SKM-1 treated with dmso at 0.1 percent for 144 hours (cell line): ENCODE measurements around the gene UBTD2.
"Not testable (repeated sequence)": the region's sequence is repeated elsewhere in the genome, so short reads cannot be mapped to it uniquely, and the experiment has no call there.

Experiments
- DNase-seq: peaks from one replicate; lab custom pipeline; 2025; ENCODE audit not compliant: unreplicated experiment; lab: John Stamatoyannopoulos, UW

UBTD2 gene

DNA sequence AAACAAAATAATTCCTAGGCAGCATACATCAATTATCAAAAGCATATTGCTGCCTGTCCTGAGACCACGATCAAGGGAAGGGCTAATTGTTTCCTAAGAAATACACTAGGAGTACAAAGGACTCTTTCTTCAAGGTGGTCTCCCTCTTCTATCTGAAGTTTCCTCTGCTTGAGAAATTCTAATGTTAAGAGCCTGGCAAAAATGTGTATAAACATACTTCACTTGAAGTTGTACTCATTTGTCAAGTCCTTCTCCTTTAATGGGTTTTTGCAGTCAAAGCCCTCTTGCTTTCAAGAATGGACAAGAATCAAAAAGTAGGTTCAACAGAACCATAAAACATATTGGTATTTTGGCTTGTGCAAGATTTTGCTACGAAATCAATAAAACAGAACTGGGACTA lies 31.1 kb downstream of the UBTD2 start:
- no peak for DNase-seq

DNA sequence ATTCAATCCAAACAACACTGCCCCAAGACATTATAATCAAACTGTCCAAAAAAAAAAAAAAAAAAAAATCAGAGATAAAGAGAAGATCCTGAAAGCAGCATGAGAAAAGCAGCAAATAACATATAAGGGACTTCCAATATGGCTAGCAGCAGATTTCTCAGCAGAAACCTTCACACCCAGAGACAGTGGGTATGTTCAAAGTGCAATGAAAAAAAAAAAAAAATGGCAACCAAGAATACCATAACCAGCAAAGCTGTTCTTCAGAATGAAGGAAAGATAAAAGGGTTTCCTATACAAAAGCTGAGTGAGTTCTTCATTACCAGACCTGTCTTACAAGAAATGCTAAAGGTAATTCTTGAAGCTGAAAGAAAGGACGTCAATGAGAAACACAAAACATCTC lies 32.1 kb downstream of the UBTD2 start:
- no peak for DNase-seq

DNA sequence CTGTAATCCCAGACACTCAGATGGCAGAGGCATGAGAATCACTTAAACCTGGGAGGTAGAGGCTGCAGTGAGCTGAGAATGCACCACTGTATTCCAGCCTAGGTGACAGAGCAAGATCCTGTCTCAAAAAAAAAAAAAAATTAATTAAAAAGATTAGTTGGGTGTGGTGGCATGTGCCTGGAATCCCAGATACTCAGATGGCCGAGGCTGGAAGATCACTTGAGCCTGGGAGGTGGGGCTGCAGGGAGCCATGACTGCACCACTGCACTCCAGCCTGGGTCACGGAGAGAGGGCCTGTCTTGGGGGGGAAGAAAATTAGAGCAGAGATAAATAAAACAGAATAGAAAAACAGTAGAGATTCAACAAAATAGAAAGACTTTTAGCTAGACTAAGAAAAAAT lies 34.9 kb downstream of the UBTD2 start:
- no peak for DNase-seq

DNA sequence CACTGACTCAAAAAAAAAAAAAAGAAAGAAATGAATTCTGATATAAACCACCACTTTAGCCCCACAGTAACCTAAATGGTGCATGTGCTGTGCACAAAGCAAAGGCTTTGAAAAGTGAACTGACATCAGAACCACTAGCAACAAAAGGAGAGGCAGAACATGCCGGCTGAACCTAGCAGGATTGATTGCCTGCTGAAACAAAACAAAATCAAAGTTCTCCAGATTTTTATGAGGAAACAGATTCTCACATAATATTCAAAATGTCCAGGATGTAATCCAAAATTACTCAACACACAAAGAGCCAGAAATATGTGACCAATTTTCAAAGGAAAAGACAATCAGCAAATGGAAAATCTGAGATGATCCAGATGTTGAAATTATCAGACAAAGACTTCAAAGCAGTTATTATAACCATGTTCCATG lies 37.9 kb downstream of the UBTD2 start:
- no peak for DNase-seq

DNA sequence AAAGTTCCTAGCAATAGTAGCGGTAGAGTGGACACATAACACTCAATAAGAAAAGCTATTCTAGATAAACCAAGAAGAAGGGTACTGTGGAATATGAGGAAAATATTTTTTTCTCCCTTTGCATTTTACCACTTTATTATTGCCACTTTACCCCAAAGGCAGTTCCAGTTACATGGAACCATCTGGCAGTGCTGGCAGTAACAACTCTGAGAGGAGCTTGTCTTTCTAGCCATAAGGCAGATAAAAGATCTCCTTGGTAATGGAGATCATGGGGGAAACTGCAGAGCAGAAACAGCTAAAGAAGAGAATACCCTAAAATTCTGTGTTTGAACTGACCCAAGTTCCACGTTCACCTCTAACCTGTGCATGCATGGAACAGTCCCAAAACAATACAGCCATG lies 38.5 kb downstream of the UBTD2 start:
- no peak for DNase-seq

DNA sequence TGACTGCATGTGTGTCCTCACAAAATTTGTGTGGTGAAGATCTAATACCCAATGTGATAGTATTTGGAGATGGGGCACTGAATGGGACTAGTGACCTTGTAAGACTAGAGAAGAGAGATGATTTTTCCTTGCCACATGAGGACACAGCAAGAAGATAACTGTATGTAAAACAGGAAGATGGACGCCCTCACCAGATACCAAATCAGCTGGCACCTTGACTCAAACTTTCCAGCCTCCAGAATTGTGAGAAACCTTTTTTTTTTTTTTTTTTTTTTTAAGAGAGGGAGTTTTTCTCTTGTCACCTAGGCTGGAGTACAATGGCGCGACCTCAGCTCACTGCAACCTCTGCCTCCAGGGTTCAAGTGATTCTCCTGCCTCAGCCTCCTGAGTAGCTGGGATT lies 40.3 kb downstream of the UBTD2 start:
- DNase-seq, result no peak

DNA sequence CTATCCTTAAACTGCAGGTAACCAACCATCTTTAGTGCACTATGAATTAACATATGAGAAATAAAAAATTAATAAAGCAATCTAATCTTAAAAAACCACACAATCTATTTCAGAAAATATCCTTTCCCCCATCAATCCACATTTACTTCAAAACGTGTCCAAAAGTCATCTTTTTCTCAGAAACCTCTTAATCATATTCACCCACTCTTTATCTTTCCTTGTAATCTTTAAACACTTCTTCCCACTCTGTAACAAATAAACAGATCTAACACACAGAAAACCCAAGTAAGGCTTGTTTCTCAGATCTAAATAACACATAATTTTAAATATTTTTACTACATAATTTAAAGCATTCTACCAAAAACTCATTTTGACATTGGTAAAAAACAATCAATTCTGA lies 45.2 kb downstream of the UBTD2 start:
- no peak for DNase-seq

DNA sequence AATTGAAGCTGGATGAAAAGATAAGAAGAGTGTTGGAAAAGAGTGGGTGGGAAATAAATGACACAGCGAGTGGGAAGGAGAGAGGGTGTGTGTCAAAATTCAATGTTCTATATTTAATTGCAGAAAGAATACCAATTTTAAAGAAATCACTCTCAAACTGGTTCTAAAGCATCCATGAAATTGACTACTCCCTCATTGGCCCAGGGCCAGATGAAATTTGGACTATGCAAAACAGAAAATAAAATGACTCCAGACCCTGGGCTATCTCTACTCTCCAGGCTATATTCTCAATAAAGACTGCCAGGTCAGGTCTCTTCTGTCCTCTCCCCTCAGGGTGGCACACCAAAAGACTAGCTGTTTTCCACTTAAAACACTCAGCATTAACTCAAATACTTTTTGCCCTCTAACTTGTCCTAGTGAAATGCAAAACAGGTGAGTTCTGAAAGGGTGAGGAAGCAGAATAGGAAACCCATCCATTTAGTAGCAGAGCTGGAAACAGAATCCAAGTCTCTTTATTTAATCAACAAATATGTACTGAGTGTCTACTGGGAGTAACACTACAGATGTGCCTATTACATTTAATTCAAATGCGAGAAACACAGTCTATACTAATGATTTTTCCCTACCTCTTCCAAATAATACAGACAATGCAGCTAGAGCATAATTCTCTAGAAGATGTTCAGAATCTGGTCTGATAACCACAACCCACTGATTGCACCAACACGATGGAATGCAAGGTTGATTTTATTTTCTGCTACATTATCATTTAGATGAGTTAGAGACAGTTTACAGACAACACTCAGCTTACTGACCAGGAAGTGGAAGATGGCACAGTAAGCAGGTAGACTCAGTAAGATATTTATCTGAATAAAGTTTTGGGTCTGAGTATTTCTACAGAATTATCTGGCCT lies 47.5 kb downstream of the UBTD2 start:
- no peak for DNase-seq

DNA sequence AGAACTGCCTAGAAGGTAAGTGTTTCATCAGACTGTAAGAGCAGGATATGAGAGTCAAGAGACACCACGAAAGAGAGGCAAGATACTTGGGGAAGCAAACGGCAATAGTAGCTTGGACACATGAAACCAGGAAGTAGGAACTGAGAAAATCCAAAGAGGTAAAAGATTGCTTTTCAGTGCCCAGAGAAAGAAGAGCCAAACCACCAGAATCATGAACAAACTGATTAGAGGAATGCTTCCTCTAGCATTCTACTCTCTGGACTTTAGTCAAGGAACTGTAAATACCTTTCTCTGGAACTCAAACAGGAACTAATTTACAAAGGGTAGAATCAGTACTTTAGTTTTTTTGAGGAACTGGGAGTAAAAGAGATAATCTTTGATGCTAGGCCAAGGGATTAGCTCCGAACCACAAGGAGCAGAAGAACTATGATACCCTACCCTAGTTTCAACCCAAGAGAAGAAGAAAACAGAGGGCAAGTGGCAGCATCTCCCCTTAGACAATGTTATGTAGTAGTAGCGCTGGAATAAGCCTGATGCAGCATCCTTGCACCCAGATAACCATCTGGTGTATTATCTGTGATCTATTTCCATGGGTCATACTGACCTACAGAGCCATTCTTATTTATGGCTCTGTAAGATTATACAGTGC lies 48.3 kb downstream of the UBTD2 start:
- DNase-seq, result peak; percentile 68

DNA sequence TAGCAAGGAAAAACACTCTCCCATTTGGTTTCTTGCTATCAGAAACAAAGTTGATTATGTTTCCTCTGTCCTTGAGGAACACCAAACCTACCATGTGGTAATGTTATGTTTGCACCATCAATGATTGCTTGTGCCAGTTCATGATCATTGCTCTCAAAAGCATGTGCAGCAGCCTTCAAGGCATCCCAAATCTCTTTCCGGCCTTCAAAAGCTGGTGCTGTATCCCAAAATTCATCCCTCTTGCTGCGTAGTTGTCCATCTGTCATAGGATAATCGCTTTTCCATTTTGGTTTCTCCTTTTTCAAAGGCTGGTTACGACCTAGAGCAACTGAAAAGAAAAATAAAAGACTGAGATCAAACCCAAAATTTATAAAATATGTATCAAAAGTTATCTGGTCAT lies 49.5 kb downstream of the UBTD2 start:
- no peak for DNase-seq

DNA sequence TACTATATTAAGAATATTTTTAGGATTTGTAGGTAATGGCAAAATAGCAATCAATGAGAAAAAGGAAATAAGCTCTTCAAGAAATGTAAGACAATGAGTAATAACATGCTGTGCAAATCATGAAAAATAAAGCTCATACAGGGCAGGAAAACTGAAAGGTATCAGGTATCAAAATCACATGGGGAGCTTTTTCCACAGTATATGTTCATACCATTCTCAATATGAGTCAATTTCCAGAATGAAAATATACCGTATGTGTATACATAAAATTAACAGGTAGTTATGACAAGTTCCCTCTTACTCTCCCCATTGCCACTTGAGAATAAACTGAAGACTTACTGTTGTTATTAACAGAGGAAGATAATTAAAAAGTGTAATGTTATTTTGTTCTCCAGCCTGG lies 53.7 kb downstream of the UBTD2 start:
- DNase-seq, result no peak

DNA sequence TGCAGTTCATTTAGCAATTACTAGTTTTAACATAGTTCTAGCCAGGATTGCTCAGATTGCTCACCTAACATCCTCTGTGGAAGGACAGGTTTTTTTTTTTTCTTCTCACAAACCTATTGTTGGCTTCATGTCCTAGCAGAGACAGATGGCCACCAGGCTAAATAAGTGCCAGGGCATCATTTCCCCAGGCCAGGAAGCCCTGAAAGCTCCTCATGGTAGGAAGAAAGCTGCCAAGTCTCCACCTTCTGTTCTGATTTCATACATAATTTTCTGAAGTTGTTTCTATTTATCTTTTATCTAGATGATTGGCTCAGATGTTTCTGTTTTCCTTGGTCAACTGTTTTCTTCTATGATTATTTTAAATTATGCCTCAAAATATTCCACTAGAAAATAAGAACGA lies 58.6 kb downstream of the UBTD2 start:
- no peak for DNase-seq

DNA sequence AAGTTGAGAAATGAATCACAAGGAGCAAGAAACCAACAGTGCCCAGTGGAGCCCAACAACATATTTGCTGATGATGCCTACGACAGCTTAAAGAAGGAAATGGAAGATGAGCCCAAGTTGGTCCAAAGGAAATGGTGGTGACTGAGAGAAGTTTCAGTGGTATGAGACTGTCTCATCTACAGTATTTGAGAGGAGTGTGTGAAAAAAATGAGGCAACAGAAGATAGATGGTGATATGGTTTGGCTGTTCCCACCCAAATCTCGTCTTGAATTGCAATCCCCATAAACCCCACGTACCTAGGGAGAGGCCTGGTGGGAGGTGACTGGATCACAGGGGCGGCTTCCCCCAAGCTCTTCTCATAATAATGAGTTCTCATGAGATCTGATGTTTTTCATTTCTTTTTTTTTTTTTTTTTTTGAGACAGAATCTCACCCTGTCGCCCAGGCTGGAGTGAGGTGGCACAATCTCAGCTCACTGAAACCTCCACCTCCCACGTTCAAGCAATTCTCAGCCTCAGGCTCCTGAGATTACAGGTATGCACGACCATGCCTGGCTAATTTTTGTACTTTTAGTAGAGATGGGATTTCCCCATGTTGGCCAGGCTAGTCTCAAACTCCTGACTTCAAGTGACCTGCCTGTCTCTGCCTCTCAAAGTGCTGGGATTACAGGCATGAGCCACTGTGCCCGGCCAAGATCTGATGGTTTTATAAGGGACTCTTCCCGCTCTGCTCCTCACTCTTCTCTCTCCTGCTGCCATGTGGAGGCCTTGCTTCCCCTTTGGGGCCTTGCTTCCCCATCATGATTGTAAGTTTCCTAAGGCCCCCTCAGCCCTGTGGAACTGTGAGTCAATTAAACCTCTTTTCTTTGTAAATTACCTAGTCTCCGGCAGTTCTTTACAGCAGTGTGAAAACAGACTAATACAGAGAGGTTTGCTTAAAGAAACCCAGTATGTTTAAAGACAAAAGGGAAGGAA lies 59.4 kb downstream of the UBTD2 start:
- DNase-seq, result no peak

DNA sequence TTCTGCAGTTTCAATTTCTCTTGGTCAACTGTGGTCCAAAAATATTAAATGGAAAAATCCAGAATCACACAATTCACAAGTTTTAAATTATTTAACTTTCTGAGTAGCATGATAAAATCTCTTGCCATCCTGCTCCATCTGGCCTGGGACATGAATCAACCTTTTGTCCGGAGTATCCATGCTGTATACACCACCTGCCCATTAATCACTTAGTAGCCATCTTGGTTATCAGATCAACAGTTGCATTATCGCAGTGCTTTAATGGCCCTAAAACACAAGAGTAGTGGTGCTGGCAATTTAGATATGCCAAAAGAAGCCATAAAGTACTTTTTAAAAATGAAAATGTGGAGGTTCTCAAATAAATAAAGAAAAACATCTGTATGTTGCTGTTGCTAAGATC lies 64.3 kb downstream of the UBTD2 start:
- DNase-seq, result no peak

DNA sequence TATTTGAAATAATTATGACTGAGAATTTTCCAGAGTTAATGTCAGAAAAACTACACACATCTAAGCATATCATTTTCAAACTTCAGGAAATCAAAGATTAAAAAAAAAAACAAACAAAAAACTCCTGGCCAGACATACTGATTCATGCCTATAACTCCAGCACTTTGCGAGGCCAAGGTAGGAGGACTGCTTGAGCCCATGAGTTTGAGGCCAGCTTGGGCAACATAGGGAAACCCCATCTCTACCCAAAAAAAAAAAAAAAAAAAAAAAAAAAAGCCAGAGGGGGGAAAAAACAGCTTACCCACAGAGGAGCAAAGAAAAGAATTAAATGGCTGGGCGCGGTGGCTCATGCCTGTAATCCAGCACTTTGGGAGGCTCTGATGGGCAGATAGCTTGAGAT lies 67.2 kb downstream of the UBTD2 start:
- no peak for DNase-seq

DNA sequence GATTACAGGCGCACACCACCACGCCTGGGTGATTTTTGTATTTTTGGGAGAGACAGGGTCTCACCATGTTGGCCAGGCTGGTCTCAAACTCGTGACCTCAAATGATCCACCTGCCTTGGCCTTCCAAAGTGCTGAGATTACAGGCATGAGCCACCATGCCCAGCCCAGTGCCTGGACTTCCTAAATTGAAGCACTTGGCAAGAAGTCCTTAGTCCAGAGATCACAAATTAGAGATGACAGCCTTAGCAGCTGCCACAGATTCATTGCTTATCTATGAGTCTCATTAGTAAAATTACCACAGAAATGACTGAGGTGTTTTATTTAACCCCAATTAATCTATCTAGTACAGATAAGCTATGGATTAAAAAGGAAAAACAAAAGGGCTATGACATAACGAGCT lies 70.4 kb downstream of the UBTD2 start:
- no peak for DNase-seq

DNA sequence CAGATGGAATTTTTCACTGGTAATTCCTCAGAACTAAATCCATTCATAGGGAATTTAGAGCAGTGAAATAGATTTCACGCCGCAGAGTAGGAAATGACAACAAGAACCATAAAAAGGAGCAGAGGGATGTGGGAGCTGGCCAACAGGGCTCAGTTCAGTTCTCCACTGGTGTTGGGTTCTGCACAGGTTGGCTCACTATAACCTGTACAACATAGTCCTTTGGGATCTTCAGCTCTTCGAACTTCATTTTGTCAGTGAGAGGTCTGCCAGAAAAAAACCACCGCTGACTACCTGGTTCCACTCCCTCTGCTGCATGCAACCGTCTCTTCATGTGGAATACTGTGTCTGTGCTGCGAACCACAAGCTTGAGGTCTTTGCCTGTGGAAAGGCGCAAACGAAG lies 71.9 kb downstream of the UBTD2 start:
- no peak for DNase-seq

DNA sequence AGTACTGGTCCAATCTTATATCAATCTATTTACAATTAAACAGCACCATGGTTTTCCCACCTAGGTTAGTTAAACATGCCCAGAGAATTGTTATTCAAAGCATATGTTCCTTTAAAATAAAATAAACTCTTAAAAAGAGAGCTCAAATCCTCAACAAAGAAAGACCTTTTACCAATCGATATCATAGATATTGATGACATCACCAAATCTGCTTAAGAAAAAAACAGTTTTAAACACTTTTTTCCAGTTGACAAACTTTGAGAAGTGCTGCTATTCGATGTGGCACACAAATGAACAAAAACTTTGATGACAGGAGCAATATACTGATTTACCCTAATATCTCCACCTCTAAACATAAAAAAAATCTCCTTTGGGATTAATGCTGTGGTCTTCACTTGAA lies 73.8 kb downstream of the UBTD2 start:
- DNase-seq, result no peak

DNA sequence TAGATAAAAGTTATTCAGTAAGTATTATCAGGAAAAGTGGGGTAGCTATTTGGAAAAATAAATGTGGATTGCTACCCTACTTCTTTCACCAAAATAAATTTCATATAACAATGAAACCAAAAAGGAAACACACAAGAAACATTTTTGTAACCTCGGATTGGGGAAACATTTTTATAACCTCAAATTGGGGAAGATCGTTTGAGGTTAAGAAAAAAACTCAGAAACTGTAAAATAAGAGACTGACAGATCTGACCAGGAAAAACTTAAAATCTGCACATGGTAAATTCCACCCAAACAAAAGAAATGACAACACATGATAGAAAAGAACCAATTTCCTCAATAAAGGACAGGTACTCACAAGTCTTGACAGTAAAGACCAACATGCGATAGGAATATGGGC lies 76.1 kb downstream of the UBTD2 start:
- DNase-seq, result no peak

DNA sequence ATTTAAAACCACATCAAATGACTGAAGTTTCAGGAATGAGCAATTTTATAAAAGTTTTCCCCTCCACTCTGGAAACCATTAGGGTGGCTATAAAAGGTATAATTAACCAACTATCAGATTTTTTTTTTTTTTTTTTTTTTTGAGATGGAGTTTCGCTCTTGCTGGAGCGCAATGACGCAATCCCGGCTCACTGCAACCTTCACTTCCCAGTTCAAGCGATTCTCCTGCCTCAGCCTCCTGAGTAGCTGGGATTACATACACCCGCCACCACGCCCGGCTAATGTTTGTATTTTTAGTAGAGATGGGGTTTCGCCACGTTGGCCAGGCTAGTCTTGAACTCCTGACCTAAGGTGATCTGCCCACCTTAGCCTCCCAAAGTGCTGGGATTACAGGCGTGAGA lies 77.6 kb downstream of the UBTD2 start:
- not testable (repeated sequence) for DNase-seq

DNA sequence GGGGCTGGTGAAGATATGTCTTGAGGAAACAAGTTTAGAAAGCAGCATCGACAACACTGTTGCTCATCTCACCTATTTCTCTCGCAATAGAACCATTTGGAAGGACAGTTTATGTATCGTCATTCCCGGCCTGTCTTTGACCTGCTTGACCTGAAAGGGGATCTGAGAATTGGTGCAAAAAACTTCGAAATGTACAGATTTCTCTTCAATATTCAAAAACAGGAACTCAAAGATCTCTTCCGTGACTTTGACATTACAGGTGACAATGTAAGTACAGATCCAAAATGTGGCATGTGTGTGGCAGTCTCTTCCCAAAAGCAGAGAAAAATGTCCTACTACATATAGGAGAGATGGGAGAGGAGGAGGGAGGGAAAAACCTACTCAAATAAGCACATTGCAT lies 83.1 kb downstream of the UBTD2 start:
- DNase-seq, result no peak

DNA sequence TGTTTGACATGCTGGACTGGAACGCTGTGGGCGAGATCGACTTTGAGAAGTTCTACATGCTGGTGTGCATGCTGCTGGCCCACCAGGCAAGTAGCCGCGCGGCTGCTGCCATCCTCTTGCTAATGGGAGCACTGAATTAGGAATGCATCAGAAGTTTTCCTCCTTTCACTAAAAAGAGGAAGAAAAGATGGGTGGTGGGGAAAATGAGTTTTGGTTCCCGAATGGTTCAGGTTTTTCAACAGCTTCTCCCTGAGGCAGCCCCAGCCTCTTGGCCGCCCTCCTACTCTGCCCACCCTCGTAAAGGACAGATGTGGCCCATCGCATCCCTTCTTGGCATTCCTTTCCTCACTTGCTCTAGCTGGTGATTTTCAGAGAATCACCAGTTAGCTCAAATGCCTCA lies 84.1 kb downstream of the UBTD2 start:
- DNase-seq, result no peak
